Prostate gland (tissue), 2 donors: ENCODE results near the gene MLPH. TPM values are rescaled to one million over a fixed set of nuclear protein-coding genes. Genes with fewer than 3 reads are reported as not detected.

ENCODE experiments used
- DNase-seq: peaks from one replicate; pipeline ENCODE4 v3.0.0-alpha.2; 2019; ENCODE audit warnings: low spot score
- H3K27ac ChIP-seq, 2 donors: fragments of 200-600 bp; sonication (generic); 2 replicates each; pipeline ENCODE4 v1.5.1; 2017 to 2019
- H3K27me3 ChIP-seq: fragments of 200-600 bp; sonication (generic); replicated peaks from 2 replicates; pipeline ENCODE4 v1.5.1; 2019; ENCODE audit not compliant: insufficient read depth
- H3K36me3 ChIP-seq, 2 donors: fragments of 200-600 bp; sonication (generic); 1 replicate in 1 of 2; 2 replicates in 1 of 2; pipeline versions ENCODE4 v1.5.1 to v1.8.1; 2017 to 2019
- H3K4me1 ChIP-seq: fragments of 200-600 bp; sonication (generic); replicated peaks from 2 replicates; pipeline ENCODE4 v1.5.1; 2019
- H3K4me3 ChIP-seq, 2 donors: fragments of 200-600 bp; sonication (generic); 2 replicates each; pipeline ENCODE4 v1.5.1; 2017 to 2019
- H3K9me3 ChIP-seq: fragments of 200-600 bp; sonication (generic); 2 replicates; pipeline ENCODE4 v1.5.1; 2017
- POLR2A ChIP-seq: fragments of 450-650 bp; IDR thresholded peaks from one replicate; pipeline ENCODE4 v1.6.1; 2016; ENCODE audit warnings: antibody characterized with exemption, mild to moderate bottlenecking
- POLR2AphosphoS5 ChIP-seq: sonication (generic); formaldehyde crosslinking; IDR thresholded peaks from one replicate; pipeline ENCODE4 v1.6.1; 2017; ENCODE audit warnings: antibody characterized with exemption
- WGBS: methylation state at CpG from one replicate; pipeline ENCODE4 v1.1.5; 2018; 5-methylcytosine and 5-hydroxymethylcytosine counted together
- intact Hi-C: fragments of 100-400 bp; cut with DNase I; formaldehyde crosslinking; loops from one replicate; pipeline ENCODE4 v1.14.2; 2022
- total RNA-seq, 2 donors: library from RNA; depleted of rRNA; stranded (reverse); fragments of >200 nt; gene quantifications; one replicate each; pipeline ENCODE4 v1.1.0, GENCODE V29; 2016
- TF ChIP-seq, protein P1 (sequence below), 4 experiments: fragments of 200-600 bp in 2 of 4; fragments of 450-650 bp in 2 of 4; sonication (generic) in 2 of 4; IDR thresholded peaks; 1 replicate in 3 of 4; 2 replicates in 1 of 4; pipeline ENCODE4 v1.5.1; 2016 to 2019; ENCODE audit warnings: antibody characterized with exemption in 4 of 4, mild to moderate bottlenecking in 2 of 4, moderate library complexity in 2 of 4

The MLPH gene
- total RNA-seq, 2 donors from 2014 or later, result 371 to 393 TPM

DNA sequence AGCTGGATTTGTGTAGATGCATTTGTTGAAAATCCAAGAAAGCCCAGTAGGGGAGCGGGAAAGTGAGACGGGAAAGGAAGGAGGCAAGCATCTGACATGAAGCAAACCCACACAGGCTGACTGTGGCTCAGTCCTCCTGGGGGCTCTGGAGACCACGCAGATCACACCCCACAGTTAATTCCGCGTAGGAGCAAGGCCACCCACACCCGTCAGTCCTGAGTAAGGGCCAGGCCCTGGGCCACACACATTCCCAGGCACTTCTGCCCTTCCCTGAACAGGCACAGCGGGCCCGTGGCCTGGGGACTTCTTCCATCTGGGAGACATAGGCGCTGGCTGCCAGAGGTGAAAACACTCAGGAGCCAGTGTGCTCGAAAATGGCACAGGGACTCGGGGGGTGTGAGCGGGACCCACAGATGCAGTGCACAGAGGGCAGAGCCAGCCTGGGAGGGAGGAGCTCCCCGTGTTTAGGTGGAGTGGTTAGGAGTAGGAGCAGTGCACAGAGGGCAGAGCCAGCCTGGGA, 59.9 kb downstream of the MLPH start:
- no peak overlapping the region for H3K27ac ChIP-seq
- 73% methylated on average over 13 of the region's 13 CpGs for WGBS
- TF ChIP-seq, protein P1, sequence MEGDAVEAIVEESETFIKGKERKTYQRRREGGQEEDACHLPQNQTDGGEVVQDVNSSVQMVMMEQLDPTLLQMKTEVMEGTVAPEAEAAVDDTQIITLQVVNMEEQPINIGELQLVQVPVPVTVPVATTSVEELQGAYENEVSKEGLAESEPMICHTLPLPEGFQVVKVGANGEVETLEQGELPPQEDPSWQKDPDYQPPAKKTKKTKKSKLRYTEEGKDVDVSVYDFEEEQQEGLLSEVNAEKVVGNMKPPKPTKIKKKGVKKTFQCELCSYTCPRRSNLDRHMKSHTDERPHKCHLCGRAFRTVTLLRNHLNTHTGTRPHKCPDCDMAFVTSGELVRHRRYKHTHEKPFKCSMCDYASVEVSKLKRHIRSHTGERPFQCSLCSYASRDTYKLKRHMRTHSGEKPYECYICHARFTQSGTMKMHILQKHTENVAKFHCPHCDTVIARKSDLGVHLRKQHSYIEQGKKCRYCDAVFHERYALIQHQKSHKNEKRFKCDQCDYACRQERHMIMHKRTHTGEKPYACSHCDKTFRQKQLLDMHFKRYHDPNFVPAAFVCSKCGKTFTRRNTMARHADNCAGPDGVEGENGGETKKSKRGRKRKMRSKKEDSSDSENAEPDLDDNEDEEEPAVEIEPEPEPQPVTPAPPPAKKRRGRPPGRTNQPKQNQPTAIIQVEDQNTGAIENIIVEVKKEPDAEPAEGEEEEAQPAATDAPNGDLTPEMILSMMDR (IDR thresholded peaks at IDR 0.05), result no peak
- TF ChIP-seq POLR2AphosphoS5, result no peak
- TF ChIP-seq POLR2A, result no peak
- H3K9me3 ChIP-seq, result no peaks in the 10 kb centered on the region
- H3K27me3 ChIP-seq, result no peaks in the 10 kb centered on the region
- no peak for DNase-seq
- H3K36me3 ChIP-seq, result peaks cover 0 to 5% of the 10 kb centered on the region in 2 donors
- intact Hi-C loops, result no loop called here
- no peak overlapping the region for H3K4me3 ChIP-seq
- no peaks in the 10 kb centered on the region for H3K4me1 ChIP-seq

DNA sequence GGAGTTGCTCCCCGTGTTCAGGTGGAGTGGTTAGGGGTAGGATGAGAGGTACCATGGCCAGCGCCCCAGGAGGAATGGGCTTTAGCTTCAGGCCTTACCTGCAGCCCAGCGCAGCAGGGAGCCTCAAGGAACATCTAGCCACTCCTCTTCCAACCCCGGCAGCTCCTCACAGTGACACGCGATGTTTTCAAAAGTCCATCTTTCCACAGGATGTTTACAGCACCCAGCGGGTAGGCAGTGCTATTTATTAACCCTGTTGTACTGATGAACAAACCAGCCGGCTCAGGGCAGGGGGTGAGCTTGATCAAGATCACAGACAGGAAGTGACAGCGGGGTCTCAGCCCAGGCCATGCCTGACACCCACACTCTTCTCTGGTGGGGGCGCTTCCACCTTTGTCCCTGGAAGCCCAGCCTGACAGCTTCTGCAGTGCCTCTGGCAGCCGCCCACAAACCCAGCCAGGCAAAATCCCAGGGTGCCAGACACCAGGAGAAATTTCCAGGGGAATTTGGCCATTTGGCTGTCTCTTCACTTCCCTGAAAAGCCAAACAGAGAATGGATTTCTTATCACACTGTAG, 60.9 kb downstream of the MLPH start:
- intact Hi-C loops, result no loop called here
- 64% methylated on average over 11 of the region's 11 CpGs for WGBS
- no peak for DNase-seq

DNA sequence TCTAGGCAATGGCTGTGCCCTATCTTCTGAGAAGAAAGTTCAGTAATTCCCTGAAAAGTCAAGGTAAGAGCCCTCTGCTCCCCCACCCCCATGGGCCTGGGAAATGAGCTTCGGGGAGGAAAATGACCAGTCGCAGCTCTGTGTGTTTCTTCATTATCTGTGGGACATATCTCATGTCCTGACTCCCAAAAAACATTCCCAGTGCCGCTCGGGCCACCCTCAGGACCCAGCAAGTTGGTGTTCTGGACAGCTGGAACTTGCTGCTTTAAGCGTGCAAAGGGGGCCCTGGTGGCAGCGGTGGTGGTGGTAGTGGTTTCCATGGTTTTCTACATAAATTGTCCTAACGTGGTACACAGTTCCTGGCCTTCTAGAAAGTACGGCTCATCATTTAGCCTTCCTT, 62.2 kb downstream of the MLPH start:
- Histone ChIP-seq H3K4me3 (no peak overlapping the region), H3K36me3 (peaks cover 6 to 13% of the 10 kb centered on the region in 2 donors), H3K27ac (no peak overlapping the region), H3K27me3 (no peaks in the 10 kb centered on the region), H3K4me1 (no peaks in the 10 kb centered on the region), H3K9me3 (no peaks in the 10 kb centered on the region)
- intact Hi-C loops, result no loop called here
- 82% methylated on average over 8 of the region's 8 CpGs for WGBS
- no peak for TF ChIP-seq POLR2A
- TF ChIP-seq, protein P1 (IDR thresholded peaks at IDR 0.05), result no peak
- no peak for DNase-seq

More for the DNA sequence above, 60.9 kb downstream of the MLPH start:
- H3K36me3 ChIP-seq, result peaks cover under 1 to 5% of the 10 kb centered on the region in 2 donors
- H3K4me1 ChIP-seq, result no peaks in the 10 kb centered on the region
- H3K9me3 ChIP-seq, result no peaks in the 10 kb centered on the region
- H3K4me3 ChIP-seq, result no peak overlapping the region
- H3K27ac ChIP-seq, result no peak overlapping the region
- TF ChIP-seq POLR2AphosphoS5 (no peak), POLR2A (no peak)
- TF ChIP-seq, protein P1 (IDR thresholded peaks at IDR 0.05), result no peak
- no peaks in the 10 kb centered on the region for H3K27me3 ChIP-seq

- intact Hi-C loops, result no loop called here
- H3K4me3 ChIP-seq, result no peak overlapping the region
- peaks cover 6 to 14% of the 10 kb centered on the region in 2 donors for H3K36me3 ChIP-seq
- H3K9me3 ChIP-seq, result no peaks in the 10 kb centered on the region
- no peaks in the 10 kb centered on the region for H3K27me3 ChIP-seq
- WGBS, result 81% methylated on average over 17 of the region's 17 CpGs
- no peaks in the 10 kb centered on the region for H3K4me1 ChIP-seq
- DNase-seq, result no peak
- TF ChIP-seq POLR2AphosphoS5 (no peak), POLR2A (no peak)
- TF ChIP-seq, protein P1 (IDR thresholded peaks at IDR 0.05), result no peak
- no peak overlapping the region for H3K27ac ChIP-seq
Measured at GRCh38 chr2:237549643-237550415, 62.8 kb downstream of the MLPH start.
